Heart left ventricle (tissue), 13 donors: ENCODE data around the gene VSIG10.

Experiments
- POLR2A ChIP-seq, 2 donors: fragments of 450-650 bp; IDR thresholded peaks; one replicate each; pipeline ENCODE4 v1.6.1; 2017; ENCODE audit warnings: antibody characterized with exemption in 2 of 2, mild to moderate bottlenecking in 2 of 2, moderate library complexity in 2 of 2
- TF ChIP-seq, protein P1 (sequence below), 12 donors: fragments of 200-600 bp; sonication (generic) in 4 of 12; IDR thresholded peaks; one replicate each; pipeline versions ENCODE4 v1.5.0 to v1.8.0; 2018 to 2022; ENCODE audit warnings: antibody characterized with exemption in 12 of 12, mild to moderate bottlenecking in 5 of 12
- donor health status: ischemic (EF 13 %, LVEDD 7.1; RV severe dilation, severe dysfunction).
- donor health status: DM: no; HTN: yes; CAD: no.
- donor health status: DM: no; HTN: no; CAD: no.
- donor health status: ischemic (EF 25% LVEDD 6.9; RV normal size, moderate dysfunction).
- donor health status: ischemic (EF 25% LVEDD 5.7; RV mildly dilated, moderate dysfunction).
- donor health status: ischemic (EF 35%, LVEDD 5.7; RV mildly dilated, moderate dysfunction).
- donor health status: nonischemic (EF 11% LVEDD 7.7; RV severe dilation, severe dysfunction).
- donor health status: DM: yes; HTN: yes; CAD: no.
- donor health status: PGD.
- donor health status: ischemic (EF 29% LVEDD 5.4; RV normal size, mild dysfunction).
- donor health status: nonischemic (EF 23%, LVEDD 6.1; RV moderate dilation, normal function).

DNA sequence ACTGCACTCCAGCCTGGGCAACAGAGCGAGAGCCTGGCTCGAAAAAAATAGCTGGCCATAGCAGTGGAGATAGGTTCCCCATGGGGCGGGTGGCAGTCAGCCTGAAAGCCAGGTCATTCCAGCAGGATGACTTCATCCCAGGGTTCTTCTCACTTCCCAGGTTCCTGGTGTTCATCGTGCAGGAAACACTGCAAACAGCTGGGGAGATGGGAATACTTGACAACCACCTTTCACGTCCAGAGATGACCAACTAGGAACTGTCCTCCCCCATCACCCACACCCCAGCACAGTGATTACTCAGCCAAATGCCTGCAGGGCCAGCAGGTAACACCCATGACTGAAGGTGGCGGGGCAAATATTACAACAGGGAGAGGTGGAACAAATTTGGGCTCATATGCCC, 1.7 kb downstream of the VSIG10 start:
- TF ChIP-seq, protein P1, sequence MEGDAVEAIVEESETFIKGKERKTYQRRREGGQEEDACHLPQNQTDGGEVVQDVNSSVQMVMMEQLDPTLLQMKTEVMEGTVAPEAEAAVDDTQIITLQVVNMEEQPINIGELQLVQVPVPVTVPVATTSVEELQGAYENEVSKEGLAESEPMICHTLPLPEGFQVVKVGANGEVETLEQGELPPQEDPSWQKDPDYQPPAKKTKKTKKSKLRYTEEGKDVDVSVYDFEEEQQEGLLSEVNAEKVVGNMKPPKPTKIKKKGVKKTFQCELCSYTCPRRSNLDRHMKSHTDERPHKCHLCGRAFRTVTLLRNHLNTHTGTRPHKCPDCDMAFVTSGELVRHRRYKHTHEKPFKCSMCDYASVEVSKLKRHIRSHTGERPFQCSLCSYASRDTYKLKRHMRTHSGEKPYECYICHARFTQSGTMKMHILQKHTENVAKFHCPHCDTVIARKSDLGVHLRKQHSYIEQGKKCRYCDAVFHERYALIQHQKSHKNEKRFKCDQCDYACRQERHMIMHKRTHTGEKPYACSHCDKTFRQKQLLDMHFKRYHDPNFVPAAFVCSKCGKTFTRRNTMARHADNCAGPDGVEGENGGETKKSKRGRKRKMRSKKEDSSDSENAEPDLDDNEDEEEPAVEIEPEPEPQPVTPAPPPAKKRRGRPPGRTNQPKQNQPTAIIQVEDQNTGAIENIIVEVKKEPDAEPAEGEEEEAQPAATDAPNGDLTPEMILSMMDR (IDR thresholded peaks at IDR 0.05) = no peak
- TF ChIP-seq POLR2A (IDR thresholded peaks at IDR 0.05) = no peak
